KOPT-K1 (cell line): Measurements from ENCODE around the gene PLD4.
"Not testable (repeated sequence)": the region's sequence is repeated elsewhere in the genome, so short reads cannot be mapped to it uniquely, and the experiment has no call there.

Source experiments
- H3K27ac ChIP-seq: fragments of 200-600 bp; sonication (generic); 2 replicates; pipeline ENCODE4 v1.5.1; 2016; ENCODE audit warnings: antibody characterized with exemption, mild to moderate bottlenecking, low read depth, low read length; ENCODE audit not compliant: poor library complexity, severe bottlenecking
- H3K36me3 ChIP-seq: fragments of 200-600 bp; sonication (generic); 2 replicates; pipeline ENCODE4 v1.5.1; 2017; ENCODE audit warnings: antibody characterized with exemption, mild to moderate bottlenecking, low read length, moderate library complexity; ENCODE audit not compliant: insufficient read depth
- H3K9me3 ChIP-seq: fragments of 200-600 bp; sonication (generic); 2 replicates; pipeline ENCODE4 v1.5.1; 2017; ENCODE audit warnings: antibody characterized with exemption, low read length, mild to moderate bottlenecking; ENCODE audit not compliant: insufficient read depth, poor library complexity, severe bottlenecking

PLD4 gene

DNA sequence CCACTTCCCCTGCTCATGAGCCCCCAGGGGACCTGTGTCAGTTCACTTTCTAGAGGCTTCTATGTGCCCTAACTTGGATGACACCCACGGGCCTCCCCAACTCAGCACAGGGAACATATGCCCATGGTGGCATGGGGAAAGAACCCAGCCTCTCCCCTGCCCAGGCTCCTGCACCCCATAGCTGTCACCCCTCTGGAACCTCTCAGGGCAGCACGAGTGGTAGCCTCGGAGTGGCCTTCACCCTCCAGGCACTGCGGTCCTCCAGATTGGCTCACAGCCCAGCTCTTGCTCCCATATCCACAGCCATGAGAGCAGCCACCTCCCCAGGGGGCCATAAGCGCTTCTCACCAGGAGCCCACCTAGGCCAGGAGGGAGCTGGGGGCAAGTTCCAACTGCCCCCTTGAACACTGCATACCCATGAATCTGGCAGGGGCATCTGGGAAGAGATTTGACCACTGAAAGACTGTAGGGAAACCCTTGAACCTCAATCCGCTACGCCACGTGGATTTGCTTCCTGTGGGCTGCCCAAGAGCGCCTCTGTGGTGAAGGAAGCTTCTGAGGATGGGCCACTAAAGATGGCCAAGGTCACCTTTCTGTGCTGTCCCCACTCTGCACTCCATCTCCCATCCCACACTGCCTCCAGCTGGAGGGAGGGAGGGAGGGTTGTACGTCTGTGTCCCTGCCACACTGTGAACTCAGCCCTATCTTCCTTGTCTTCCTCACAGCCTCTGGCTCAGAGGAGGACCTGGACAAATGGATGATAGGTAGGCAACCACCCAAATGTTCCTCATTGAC is 11.9 kb downstream of the PLD4 start:
- Histone ChIP-seq H3K27ac (no peak overlapping the region), H3K36me3 (no peaks in the 10 kb centered on the region), H3K9me3 (no peaks in the 10 kb centered on the region)

- H3K9me3 ChIP-seq: no peaks in the 10 kb centered on the region
- no peak overlapping the region for H3K27ac ChIP-seq
- no peaks in the 10 kb centered on the region for H3K36me3 ChIP-seq
These were observed 12.5 kb downstream of the PLD4 start for GRCh38 chr14:104937161-104937560.

- Histone ChIP-seq H3K27ac (no peak overlapping the region), H3K36me3 (no peaks in the 10 kb centered on the region), H3K9me3 (no peaks in the 10 kb centered on the region)
These were observed 13.2 kb downstream of the PLD4 start for GRCh38 chr14:104937694-104938365.

- no peaks in the 10 kb centered on the region for H3K9me3 ChIP-seq
- H3K27ac ChIP-seq: no peak overlapping the region
- no peaks in the 10 kb centered on the region for H3K36me3 ChIP-seq
These were observed 13.8 kb downstream of the PLD4 start for GRCh38 chr14:104938436-104938835.

GRCh38 chr14:104938960-104939359 is 14.3 kb downstream of the PLD4 start:
- H3K27ac ChIP-seq: no peak overlapping the region
- no peaks in the 10 kb centered on the region for H3K36me3 ChIP-seq
- H3K9me3 ChIP-seq: no peaks in the 10 kb centered on the region

- Histone ChIP-seq H3K9me3 (no peaks in the 10 kb centered on the region), H3K27ac (no peak overlapping the region), H3K36me3 (no peaks in the 10 kb centered on the region)
These were observed 15.2 kb downstream of the PLD4 start for GRCh38 chr14:104939666-104940410.

DNA sequence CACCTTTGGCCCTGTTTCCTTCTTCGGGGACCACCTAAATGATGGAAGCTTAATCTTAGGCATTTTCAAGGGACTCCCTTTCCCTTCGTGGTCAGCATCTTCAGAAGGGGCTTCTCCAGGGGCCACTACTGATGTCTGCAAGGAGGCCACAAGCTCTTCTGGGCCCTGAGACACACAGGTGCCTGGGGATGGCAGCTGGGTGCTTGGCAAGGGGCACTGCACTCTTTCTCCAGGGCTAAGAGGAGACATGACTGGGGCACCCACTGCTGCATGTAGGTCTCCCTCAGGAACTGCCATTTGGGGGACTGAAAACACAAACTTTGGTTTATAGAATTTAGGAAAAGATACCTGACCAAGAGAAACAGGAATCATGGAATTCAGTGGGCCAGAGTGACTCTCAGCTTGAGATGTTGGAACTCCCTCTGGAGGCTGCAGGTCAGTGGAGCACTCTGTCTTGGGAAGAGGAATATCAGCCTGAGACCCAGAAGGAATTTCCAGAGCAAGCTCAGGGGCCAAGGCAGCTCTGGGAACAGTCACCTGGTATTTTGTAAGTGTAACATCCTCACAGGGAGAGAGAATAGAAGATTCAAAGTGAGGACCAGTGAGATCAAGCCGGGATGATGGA is 16.0 kb downstream of the PLD4 start:
- Histone ChIP-seq H3K9me3 (no peaks in the 10 kb centered on the region), H3K27ac (no peak overlapping the region), H3K36me3 (no peaks in the 10 kb centered on the region)

- Histone ChIP-seq H3K36me3 (no peaks in the 10 kb centered on the region), H3K27ac (no peak overlapping the region), H3K9me3 (no peaks in the 10 kb centered on the region)
These were observed 17.1 kb downstream of the PLD4 start for GRCh38 chr14:104941508-104942365.

GRCh38 chr14:104942586-104942985 is 17.9 kb downstream of the PLD4 start:
- no peaks in the 10 kb centered on the region for H3K36me3 ChIP-seq

DNA sequence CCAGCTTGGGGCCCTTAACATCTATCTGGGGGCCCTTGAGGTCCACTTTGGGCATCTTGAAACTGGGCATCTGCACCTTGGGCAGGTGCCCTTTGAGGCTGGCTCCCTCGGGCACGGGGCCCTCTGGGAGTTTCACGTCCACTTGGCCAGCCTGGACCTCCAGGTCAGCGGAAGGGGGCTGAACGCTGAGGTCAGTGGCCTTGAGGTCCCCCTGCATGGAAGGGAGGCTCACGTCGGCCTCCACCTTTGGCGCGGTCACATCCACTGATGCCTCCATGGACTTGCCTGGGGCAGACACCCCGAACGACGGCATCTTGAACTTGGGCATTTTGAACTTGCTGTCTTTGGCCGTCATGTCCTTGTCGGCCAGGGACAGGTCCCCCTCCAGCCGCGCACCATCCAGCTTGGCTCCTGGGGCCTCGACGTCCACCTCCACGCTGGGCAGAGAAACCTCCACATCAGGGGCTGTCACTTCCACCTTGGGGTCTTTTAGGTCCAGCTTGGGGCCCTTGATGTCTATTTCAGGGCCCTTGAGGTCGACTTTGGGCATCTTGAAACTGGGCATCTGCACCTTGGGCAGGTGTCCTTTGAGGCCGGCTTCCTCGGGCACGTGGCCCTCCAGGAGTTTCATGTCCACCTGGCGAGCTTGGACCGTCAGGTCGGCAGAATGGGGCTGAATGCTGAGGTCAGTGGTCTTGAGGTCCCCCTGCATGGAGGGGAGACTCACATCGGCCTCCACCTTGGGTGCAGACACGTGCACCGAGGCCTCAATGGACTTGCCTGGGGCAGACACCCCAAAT is 18.7 kb downstream of the PLD4 start:
- H3K27ac ChIP-seq, H3K9me3 ChIP-seq, H3K36me3 ChIP-seq: not testable (repeated sequence)

More at GRCh38 chr14:104942586-104942985, 17.9 kb downstream of the PLD4 start:
- Histone ChIP-seq H3K27ac (no peak overlapping the region), H3K9me3 (no peaks in the 10 kb centered on the region)

- H3K9me3 ChIP-seq, H3K27ac ChIP-seq, H3K36me3 ChIP-seq: not testable (repeated sequence)
These were observed 19.3 kb downstream of the PLD4 start for GRCh38 chr14:104944016-104944308.

- not testable (repeated sequence) for H3K27ac ChIP-seq, H3K36me3 ChIP-seq, H3K9me3 ChIP-seq
These were observed 19.9 kb downstream of the PLD4 start for GRCh38 chr14:104944436-104945205.

DNA sequence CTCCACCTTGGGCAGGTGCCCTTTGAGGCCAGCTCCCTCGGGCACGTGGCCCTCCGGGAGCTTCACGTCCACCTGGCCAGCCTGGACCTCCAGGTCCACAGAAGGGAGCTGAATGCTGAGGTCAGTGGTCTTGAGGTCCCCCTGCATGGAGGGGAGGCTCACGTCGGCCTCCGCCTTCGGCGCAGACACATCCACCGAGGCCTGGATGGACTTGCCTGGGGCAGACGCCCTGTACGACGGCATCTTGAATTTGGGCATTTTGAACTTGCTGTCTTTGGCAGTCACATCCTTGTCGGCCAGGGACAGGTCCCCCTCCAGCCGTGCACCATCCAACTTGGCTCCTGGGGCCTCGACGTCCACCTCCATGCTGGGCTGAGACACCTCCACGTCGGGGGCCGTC is 20.6 kb downstream of the PLD4 start:
- H3K9me3 ChIP-seq, H3K27ac ChIP-seq, H3K36me3 ChIP-seq: not testable (repeated sequence)
